GM12891 (cell line): ENCODE results near the gene ZNF107.

Experiments used
- POLR2A ChIP-seq: IDR thresholded peaks from 2 replicates; pipeline ENCODE4 v1.6.1; 2011; ENCODE audit warnings: low read depth, low read length, control low read depth
- POLR2AphosphoS5 ChIP-seq: IDR thresholded peaks from 2 replicates; pipeline ENCODE4 v1.6.1; 2011; ENCODE audit warnings: low read depth, low read length, control low read depth

DNA sequence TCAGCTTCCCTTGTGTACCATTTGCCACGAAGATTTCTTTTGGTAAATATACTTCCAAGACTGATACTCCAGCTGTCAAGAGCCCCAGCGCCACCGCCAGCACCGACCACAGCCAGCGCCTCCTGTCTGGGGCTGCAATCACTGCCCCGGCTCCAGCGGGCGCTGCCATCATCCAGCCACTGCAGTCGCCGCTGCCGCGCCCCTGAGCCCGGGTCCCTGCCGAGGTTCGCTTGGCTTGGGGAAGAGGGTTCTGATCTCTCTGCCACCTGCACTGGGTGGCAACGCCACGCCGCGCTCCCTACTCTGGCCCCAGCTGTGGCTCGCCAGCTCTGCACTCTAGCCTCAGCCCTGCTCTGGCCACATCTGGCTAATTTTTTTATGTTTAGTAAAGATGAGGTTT is 70.6 kb downstream of the ZNF107 start:
- TF ChIP-seq POLR2A (no peak), POLR2AphosphoS5 (no peak)
